Hepatic stellate cell (primary cell): ENCODE measurements around the gene RNF11.

Experiments
- DNase-seq: peaks from one replicate; pipeline ENCODE4 v3.0.0; 2011; ENCODE audit warnings: low spot score

RNF11 gene

DNA sequence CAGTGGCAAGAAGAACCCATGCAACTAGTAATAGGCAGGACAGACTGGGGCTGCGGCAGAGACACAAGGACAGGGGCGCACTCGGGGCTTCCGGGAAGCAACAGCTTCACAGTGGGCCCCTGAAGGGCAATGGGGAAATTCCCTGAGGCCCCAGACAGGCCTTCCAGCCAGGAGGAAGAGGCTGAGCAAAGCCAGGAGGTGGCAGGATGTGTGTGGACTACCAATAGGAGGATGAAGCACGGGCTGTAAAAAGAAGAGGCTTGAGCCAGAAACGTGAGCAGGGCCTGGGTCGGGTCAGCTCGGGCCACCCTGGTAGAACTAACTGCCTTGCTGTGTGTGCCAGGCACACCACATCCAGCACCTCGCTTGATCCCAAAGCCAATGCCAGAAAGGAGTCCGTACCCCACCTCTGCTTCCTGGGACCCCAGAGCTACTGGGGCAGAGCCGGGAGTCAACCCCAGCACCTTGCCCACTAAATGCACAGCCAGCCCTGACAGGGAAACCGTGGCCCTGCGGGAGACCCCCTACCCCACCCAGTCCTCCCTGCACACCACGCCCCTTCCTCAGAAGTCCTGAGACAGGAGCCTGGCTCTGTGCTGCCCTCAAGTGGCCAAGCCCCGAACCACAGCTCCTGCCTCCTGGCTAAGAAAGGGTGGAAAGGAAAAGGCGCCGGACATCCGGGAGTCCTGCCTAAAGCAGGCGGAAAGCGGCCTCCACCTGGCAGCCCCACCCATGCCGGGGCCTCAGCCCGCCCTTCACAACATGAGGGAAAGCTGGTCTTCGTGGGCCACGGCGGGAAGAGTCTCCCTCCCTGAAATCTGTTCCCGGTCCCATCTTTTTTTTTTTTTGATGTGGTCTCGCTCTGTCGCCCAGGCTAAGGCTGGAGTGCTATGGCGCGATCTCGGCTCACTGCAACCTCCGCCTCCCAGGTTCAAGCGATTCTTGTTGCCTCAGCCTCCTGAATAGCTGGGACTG is 60.6 kb downstream of the RNF11 start:
- DNase-seq: peak; percentile 86

DNA sequence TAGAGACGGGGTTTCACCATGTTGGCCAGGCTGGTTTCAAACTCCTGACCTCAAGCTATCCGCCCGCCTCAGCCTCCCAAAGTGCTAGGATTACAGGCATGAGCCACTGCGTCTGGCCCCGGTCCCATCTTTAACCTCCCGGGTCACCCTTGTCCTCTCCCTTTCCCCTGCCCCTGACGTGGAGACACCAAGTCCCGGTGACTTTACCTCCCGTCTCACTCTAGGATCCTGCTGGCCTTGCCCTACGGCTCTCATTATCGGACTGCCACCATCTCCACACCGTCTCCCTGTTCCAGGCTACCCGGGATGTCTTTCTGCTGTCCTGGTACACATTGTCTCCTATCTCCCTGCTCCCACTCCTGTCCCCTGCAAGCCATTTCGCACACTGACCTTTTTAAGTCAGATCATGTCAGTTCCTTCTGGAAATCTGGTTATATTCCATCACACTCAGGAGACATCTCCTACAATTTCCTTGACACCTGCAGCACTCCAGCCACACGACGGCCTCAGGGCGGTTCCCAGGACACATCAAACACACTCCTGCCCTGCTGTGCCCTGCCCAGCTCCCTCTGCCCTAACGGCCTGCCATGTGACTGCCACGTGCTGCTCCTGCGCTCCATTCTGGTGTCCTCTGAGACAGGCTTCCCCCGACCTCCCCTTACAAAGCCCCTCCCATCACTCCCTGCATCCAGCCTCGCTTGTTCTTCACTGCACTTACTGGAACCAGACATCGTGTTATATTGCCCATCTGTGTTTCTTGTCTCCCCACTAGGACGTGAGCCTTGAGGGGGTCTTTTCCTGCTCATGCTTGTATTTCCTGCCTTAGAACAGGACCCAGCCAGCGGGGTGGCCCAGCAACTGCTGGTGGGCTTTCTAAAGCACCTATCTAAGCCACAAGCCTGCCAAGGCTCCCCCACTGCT is 61.6 kb downstream of the RNF11 start:
- no peak for DNase-seq

DNA sequence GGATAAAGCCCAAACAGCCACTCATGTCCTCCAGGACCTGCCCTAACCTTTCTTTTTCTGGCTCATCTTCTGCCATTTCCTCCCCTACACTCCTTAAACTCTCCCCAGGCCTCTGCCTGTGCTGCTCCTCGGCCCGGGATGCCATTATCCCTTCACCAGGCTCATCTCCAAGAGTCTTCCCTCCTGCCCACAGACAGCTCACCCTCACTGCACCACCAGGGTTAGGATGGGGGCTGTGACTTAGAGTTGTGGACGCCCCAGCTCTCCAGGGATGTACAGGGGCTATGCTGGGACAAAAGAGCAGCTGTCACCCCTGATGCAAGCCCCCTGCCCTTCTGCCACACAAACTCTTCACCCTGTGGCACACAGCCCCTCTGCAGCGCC is 62.2 kb downstream of the RNF11 start:
- DNase-seq: no peak

- no peak for DNase-seq
Observed at GRCh38 chr1:51299185-51299885, 63.3 kb downstream of the RNF11 start.

DNA sequence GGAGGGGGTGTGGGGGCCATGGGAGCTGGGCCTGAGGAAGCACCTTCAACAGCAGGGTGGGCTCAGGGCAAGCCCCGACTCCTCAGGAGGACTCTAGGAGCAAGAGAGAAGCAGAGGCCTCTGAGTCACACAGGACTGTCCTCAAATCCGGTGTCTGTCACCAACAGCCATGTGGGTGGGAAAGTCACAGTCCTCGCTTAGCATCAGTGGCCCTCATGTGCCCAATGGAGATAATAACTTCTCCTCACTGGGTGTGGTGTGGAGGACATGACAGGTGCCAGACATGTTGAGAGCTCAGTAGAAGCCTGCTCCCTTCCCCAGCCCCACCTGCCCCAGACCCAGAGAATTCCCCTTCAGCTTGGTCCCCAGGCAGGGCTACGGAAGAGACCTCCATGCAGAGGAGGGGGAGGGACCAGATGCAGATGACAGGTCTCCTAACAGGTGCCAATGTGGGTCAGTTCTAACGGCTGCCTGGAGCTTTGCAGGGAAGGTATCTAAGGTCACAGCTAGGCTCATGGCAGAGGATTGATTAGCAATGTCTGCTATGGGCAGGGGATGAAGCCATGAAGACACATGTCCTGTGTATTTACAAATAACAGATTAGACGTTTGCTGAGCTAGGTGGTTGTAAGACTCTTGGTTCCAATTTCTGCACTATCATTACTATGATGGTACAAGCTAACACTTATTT is 64.1 kb downstream of the RNF11 start:
- no peak for DNase-seq

- no peak for DNase-seq
Observed at GRCh38 chr1:51301152-51301843, 65.2 kb downstream of the RNF11 start.

- DNase-seq: no peak
Observed at GRCh38 chr1:51301844-51302162, 65.7 kb downstream of the RNF11 start.

GRCh38 chr1:51302270-51302669 is 66.2 kb downstream of the RNF11 start:
- no peak for DNase-seq

- no peak for DNase-seq
Observed at GRCh38 chr1:51302746-51303145, 66.7 kb downstream of the RNF11 start.

DNA sequence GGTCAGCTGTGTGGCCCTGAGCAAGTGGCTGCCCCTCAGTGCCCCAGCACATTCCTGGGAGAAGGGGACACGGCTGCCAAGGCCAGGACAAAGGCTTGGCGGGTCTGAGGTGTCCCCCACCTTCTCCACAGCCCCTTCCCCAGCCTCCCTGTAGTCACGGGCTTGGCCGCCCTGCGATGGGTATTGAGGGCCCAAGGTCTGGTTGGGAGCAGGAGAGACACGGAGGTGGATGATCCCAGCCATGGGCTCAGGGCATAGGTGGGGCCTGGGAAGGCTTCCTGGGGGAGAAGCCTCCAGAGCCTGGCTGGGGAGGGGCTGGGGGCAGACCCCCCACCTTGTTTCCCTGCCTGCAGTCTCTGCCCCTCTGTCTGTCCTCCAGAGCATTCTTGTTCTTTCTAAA is 67.2 kb downstream of the RNF11 start:
- no peak for DNase-seq

- DNase-seq: no peak
Observed at GRCh38 chr1:51303751-51304251, 67.7 kb downstream of the RNF11 start.

- DNase-seq: no peak
Observed at GRCh38 chr1:51304360-51304759, 68.3 kb downstream of the RNF11 start.

- DNase-seq: no peak
Observed at GRCh38 chr1:51305371-51305823, 69.3 kb downstream of the RNF11 start.

DNA sequence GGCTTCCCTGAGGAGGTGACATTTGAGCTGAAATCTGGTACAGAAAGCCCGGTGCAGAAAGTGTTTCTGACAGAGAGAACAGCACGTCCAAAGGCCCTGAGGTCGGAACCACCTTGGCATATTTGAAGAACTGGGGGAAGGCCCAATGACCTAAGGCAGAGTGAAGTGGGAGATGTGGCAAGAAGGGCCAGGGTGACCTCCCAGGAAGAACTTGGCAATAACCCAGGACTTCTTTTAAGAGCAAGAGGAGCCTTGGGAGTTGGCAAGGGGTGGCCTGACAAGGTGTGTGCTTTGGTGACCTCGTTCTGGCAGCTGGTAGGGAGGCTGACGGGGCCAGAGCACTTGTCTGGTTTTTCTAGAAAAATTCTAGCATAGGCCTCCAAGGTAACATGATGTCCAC is 70.9 kb downstream of the RNF11 start:
- DNase-seq: no peak

- no peak for DNase-seq
Observed at GRCh38 chr1:51308636-51309035, 72.6 kb downstream of the RNF11 start.

- no peak for DNase-seq
Observed at GRCh38 chr1:51309291-51309690, 73.2 kb downstream of the RNF11 start.

- no peak for DNase-seq
Observed at GRCh38 chr1:51310871-51311613, 75.0 kb downstream of the RNF11 start.

GRCh38 chr1:51311826-51312225 is 75.8 kb downstream of the RNF11 start:
- no peak for DNase-seq

GRCh38 chr1:51312718-51313117 is 76.6 kb downstream of the RNF11 start:
- DNase-seq: no peak

GRCh38 chr1:51313268-51313852 is 77.3 kb downstream of the RNF11 start:
- no peak for DNase-seq
